K562 (cell line): ENCODE results near the gene ZCCHC4. TPM values are rescaled to one million over a fixed set of nuclear protein-coding genes. Genes with fewer than 3 reads are reported as not detected.

Source experiments
- ARHGAP35 ChIP-seq: fragments of 450-650 bp; IDR thresholded peaks from 2 replicates; pipeline ENCODE4 v1.6.1; 2018; ENCODE audit not compliant: partially characterized antibody
- BDP1 ChIP-seq: IDR thresholded peaks from 3 replicates; pipeline ENCODE4 v1.6.1; 2011; ENCODE audit not compliant: insufficient read length, insufficient read depth
- CEBPG ChIP-seq, 3 experiments: fragments of 200-800 bp in 1 of 3; sonication (Bioruptor generic) in 1 of 3; sonication (generic) in 1 of 3; formaldehyde crosslinking in 1 of 3; IDR thresholded peaks in 2 of 3; conservative IDR thresholded peaks in 1 of 3; 2 replicates each; pipeline versions ENCODE4 v1.6.1 to v1.8.0; 2016 to 2022; ENCODE audit warnings: missing compliant biosample characterization in 2 of 3, missing genetic modification characterization in 2 of 3, mild to moderate bottlenecking in 1 of 3, missing genetic modification reagents in 1 of 3
- CGGBP1 ChIP-seq: fragments of 250-450 bp; sonication (Bioruptor Pico); IDR thresholded peaks from 2 replicates; pipeline ENCODE4 v1.9.0; 2021; ENCODE audit warnings: mild to moderate bottlenecking
- DMBX1 ChIP-seq: fragments of 250-450 bp; sonication (Bioruptor Pico); IDR thresholded peaks from 2 replicates; pipeline ENCODE4 v1.8.0; 2022; ENCODE audit warnings: inconsistent platforms, mild to moderate bottlenecking, moderate library complexity, borderline replicate concordance
- E2F8 ChIP-seq: fragments of 450-650 bp; IDR thresholded peaks from 2 replicates; pipeline ENCODE4 v1.7.1; 2018; ENCODE audit warnings: mild to moderate bottlenecking, low read depth; ENCODE audit not compliant: partially characterized antibody
- EHMT2 ChIP-seq: fragments of 450-650 bp; IDR thresholded peaks from 2 replicates; pipeline ENCODE4 v1.6.1; 2018; ENCODE audit warnings: antibody characterized with exemption
- GMEB1 ChIP-seq: fragments of 250-450 bp; sonication (Bioruptor Pico); IDR thresholded peaks from 2 replicates; pipeline ENCODE4 v1.4.0; 2020; ENCODE audit warnings: mild to moderate bottlenecking
- MAZ ChIP-seq, 2 experiments: fragments of 450-650 bp in 1 of 2; sonication (generic) in 1 of 2; formaldehyde crosslinking; IDR thresholded peaks in 1 of 2; conservative IDR thresholded peaks in 1 of 2; 2 replicates each; pipeline versions ENCODE4 v1.4.0 to v1.5.0; 2020; ENCODE audit warnings: mild to moderate bottlenecking in 1 of 2, missing genetic modification reagents in 1 of 2
- MCM2 ChIP-seq: fragments of 450-650 bp; IDR thresholded peaks from 2 replicates; pipeline ENCODE4 v1.6.1; 2017; ENCODE audit warnings: low read depth, mild to moderate bottlenecking
- NFRKB ChIP-seq: fragments of 450-650 bp; IDR thresholded peaks from 2 replicates; pipeline ENCODE4 v1.6.1; 2016; ENCODE audit warnings: low read depth
- RBM25 ChIP-seq: fragments of 200-400 bp; formaldehyde crosslinking; IDR thresholded peaks from 2 replicates; pipeline ENCODE4 v1.6.1; 2018; ENCODE audit warnings: low read length, low read depth, moderate library complexity; ENCODE audit not compliant: severe bottlenecking
- TBL1XR1 ChIP-seq, 2 experiments: IDR thresholded peaks; 2 replicates each; pipeline ENCODE4 v1.6.1; 2012; ENCODE audit warnings: improper control_type of control experiment in 2 of 2, low read length in 2 of 2, mild to moderate bottlenecking in 1 of 2
- TCF3 ChIP-seq: sonication (generic); formaldehyde crosslinking; IDR thresholded peaks from 2 replicates; pipeline ENCODE4 v1.4.0; 2020; ENCODE audit warnings: mild to moderate bottlenecking, missing genetic modification reagents
- TEAD2 ChIP-seq: fragments of 450-650 bp; IDR thresholded peaks from 2 replicates; pipeline ENCODE4 v1.6.1; 2016; ENCODE audit warnings: missing genetic modification characterization, control low read depth, missing compliant biosample characterization
- ZFP36 ChIP-seq: fragments of 150-350 bp; IDR thresholded peaks from 2 replicates; pipeline ENCODE4 v1.6.1; 2018; ENCODE audit warnings: low read length, low read depth; ENCODE audit not compliant: partially characterized antibody
- ZNF586 ChIP-seq: fragments of 450-650 bp; formaldehyde crosslinking; conservative IDR thresholded peaks from 2 replicates; pipeline ENCODE4 v1.4.0; 2020; ENCODE audit warnings: mild to moderate bottlenecking, moderate library complexity
- ZNF655 ChIP-seq: fragments of 250-450 bp; sonication (Bioruptor Pico); IDR thresholded peaks from 2 replicates; pipeline ENCODE4 v1.5.0; 2021
- ZNF740 ChIP-seq, 3 experiments: fragments of 200-800 bp in 1 of 3; sonication (Bioruptor generic) in 1 of 3; sonication (generic) in 1 of 3; formaldehyde crosslinking in 1 of 3; IDR thresholded peaks; 2 replicates each; pipeline versions ENCODE4 v1.6.1 to v1.8.0; 2016 to 2022; ENCODE audit warnings: mild to moderate bottlenecking in 2 of 3, missing compliant biosample characterization in 2 of 3, missing genetic modification characterization in 2 of 3, missing genetic modification reagents in 1 of 3
- polyA plus RNA-seq, 8 experiments: library from polyadenylated mRNA; depleted of rRNA in 4 of 8; stranded (reverse) in 5 of 8; unstranded in 3 of 8; fragments of >200 nt; fragmentation: Nextera tagmentation in 2 of 8; fragmentation: Illumina TruSeq in 1 of 8; extraction: Ambion mirVana in 2 of 8; extraction: Trizol in 1 of 8; gene quantifications; 2 replicates each; pipeline versions ENCODE4 v1.2.1 to v1.2.3, GENCODE V29; 2011 to 2014; ENCODE audit warnings: inconsistent platforms in 1 of 8, missing spikeins in 1 of 8
- total RNA-seq, 7 experiments: library from RNA; depleted of rRNA in 6 of 7; stranded (reverse); fragments of >200 nt in 6 of 7; fragmentation: Illumina TruSeq in 2 of 7; extraction: Trizol in 2 of 7; gene quantifications; 2 replicates each; pipeline versions ENCODE4 v1.2.1 to v1.2.3, GENCODE V29; 2011 to 2021; ENCODE audit warnings: low replicate concordance in 1 of 7

The ZCCHC4 gene
- total and polyA plus RNA-seq, 9 of the 15 experiments (the other 6 are each of a cell fraction or from before 2014, with no cell fraction given), result 5.3 to 26.1 (median 15.2) TPM

- no peak for TF ChIP-seq E2F8
- no peak for TF ChIP-seq TCF3 (CRISPR knock-in tag)
- TF ChIP-seq MCM2, result no peak
- peak; percentile 97 for TF ChIP-seq RBM25
- TF ChIP-seq TEAD2 (tag), result no peak
- TF ChIP-seq ZNF655 (CRISPR knock-in tag), result no peak
- TF ChIP-seq EHMT2, result no peak
- TF ChIP-seq MAZ (CRISPR knock-in tag; conservative IDR thresholded peaks at IDR 0.05 in 1 of 2, IDR thresholded peaks at IDR 0.05 in 1 of 2), result peak; percentile 89 to 93
- TF ChIP-seq ZFP36, result no peak
- no peak for TF ChIP-seq CGGBP1 (CRISPR knock-in tag)
- no peak for TF ChIP-seq ZNF586 (CRISPR knock-in tag)
- no peak for TF ChIP-seq BDP1
- no peak for TF ChIP-seq ARHGAP35
- no peak for TF ChIP-seq DMBX1 (CRISPR knock-in tag)
- TF ChIP-seq NFRKB, result no peak
- no peak for TF ChIP-seq TBL1XR1 (IDR thresholded peaks at IDR 0.05; ENCODE audit: low read length in 2 of 2)
- TF ChIP-seq CEBPG (CRISPR knock-in tag; IDR thresholded peaks at IDR 0.05), result no peak
- TF ChIP-seq CEBPG (tag; conservative IDR thresholded peaks at IDR 0.05 in 1 of 2, IDR thresholded peaks at IDR 0.05 in 1 of 2), result no peak
- peak; percentile 43; the same call in 1 of the 2 replicates for TF ChIP-seq GMEB1 (CRISPR knock-in tag)
- TF ChIP-seq ZNF740 (CRISPR knock-in tag; IDR thresholded peaks at IDR 0.05), result peak; percentile 82; the same call in 1 of the 2 replicates
- peak in 1 of 2 experiments; percentile 61; a peak in 2 of 4 replicates for TF ChIP-seq ZNF740 (tag; IDR thresholded peaks at IDR 0.05)
Measured at GRCh38 chr4:25376754-25377571, 64.4 kb downstream of the ZCCHC4 start, which contains the start of gene ANAPC4 (continued).
